Prostate gland (tissue), 2 donors: ENCODE results near the gene SPPL3. TPM values are rescaled to one million over a fixed set of nuclear protein-coding genes. Genes with fewer than 3 reads are reported as not detected.

Source experiments
- DNase-seq: peaks from one replicate; pipeline ENCODE4 v3.0.0-alpha.2; 2019; ENCODE audit warnings: low spot score
- H3K27ac ChIP-seq, 2 donors: fragments of 200-600 bp; sonication (generic); 2 replicates each; pipeline ENCODE4 v1.5.1; 2017 to 2019
- H3K27me3 ChIP-seq: fragments of 200-600 bp; sonication (generic); replicated peaks from 2 replicates; pipeline ENCODE4 v1.5.1; 2019; ENCODE audit not compliant: insufficient read depth
- H3K36me3 ChIP-seq, 2 donors: fragments of 200-600 bp; sonication (generic); 1 replicate in 1 of 2; 2 replicates in 1 of 2; pipeline versions ENCODE4 v1.5.1 to v1.8.1; 2017 to 2019
- H3K4me1 ChIP-seq: fragments of 200-600 bp; sonication (generic); replicated peaks from 2 replicates; pipeline ENCODE4 v1.5.1; 2019
- H3K4me3 ChIP-seq, 2 donors: fragments of 200-600 bp; sonication (generic); 2 replicates each; pipeline ENCODE4 v1.5.1; 2017 to 2019
- H3K9me3 ChIP-seq: fragments of 200-600 bp; sonication (generic); 2 replicates; pipeline ENCODE4 v1.5.1; 2017
- CTCF ChIP-seq, 4 experiments: fragments of 200-600 bp in 2 of 4; fragments of 450-650 bp in 2 of 4; sonication (generic) in 2 of 4; IDR thresholded peaks; 1 replicate in 3 of 4; 2 replicates in 1 of 4; pipeline ENCODE4 v1.5.1; 2016 to 2019; ENCODE audit warnings: antibody characterized with exemption in 4 of 4, mild to moderate bottlenecking in 2 of 4, moderate library complexity in 2 of 4
- POLR2A ChIP-seq: fragments of 450-650 bp; IDR thresholded peaks from one replicate; pipeline ENCODE4 v1.6.1; 2016; ENCODE audit warnings: antibody characterized with exemption, mild to moderate bottlenecking
- POLR2AphosphoS5 ChIP-seq: sonication (generic); formaldehyde crosslinking; IDR thresholded peaks from one replicate; pipeline ENCODE4 v1.6.1; 2017; ENCODE audit warnings: antibody characterized with exemption
- WGBS: methylation state at CpG from one replicate; pipeline ENCODE4 v1.1.5; 2018; 5-methylcytosine and 5-hydroxymethylcytosine counted together
- intact Hi-C: fragments of 100-400 bp; cut with DNase I; formaldehyde crosslinking; loops from one replicate; pipeline ENCODE4 v1.14.2; 2022
- total RNA-seq, 2 donors: library from RNA; depleted of rRNA; stranded (reverse); fragments of >200 nt; gene quantifications; one replicate each; pipeline ENCODE4 v1.1.0, GENCODE V29; 2016

SPPL3 gene
- total RNA-seq, 2 donors from 2014 or later: 36.0 to 37.1 TPM

- TF ChIP-seq CTCF (IDR thresholded peaks at IDR 0.05): no peak
- DNase-seq: no peak
- no peaks in the 10 kb centered on the region for H3K9me3 ChIP-seq
- H3K4me3 ChIP-seq: no peak overlapping the region
- intact Hi-C loops: no loop called here
- H3K27me3 ChIP-seq: no peaks in the 10 kb centered on the region
- WGBS: 70% methylated on average over 4 of the region's 4 CpGs
- no peaks in the 10 kb centered on the region for H3K36me3 ChIP-seq
- H3K27ac ChIP-seq: no peak overlapping the region
- H3K4me1 ChIP-seq: no peaks in the 10 kb centered on the region
Observed at GRCh38 chr12:120854804-120855203, 49.4 kb downstream of the SPPL3 start.

- intact Hi-C loops: no loop called here
- Histone ChIP-seq H3K27ac (no peak overlapping the region), H3K27me3 (no peaks in the 10 kb centered on the region), H3K9me3 (no peaks in the 10 kb centered on the region), H3K36me3 (no peaks in the 10 kb centered on the region), H3K4me1 (no peaks in the 10 kb centered on the region), H3K4me3 (no peak overlapping the region)
- 57% methylated on average over 3 of the region's 3 CpGs for WGBS
- DNase-seq: no peak
- no peak for TF ChIP-seq POLR2AphosphoS5
- TF ChIP-seq POLR2A: no peak
- TF ChIP-seq CTCF (IDR thresholded peaks at IDR 0.05): no peak
Observed at GRCh38 chr12:120853188-120853587, 51.0 kb downstream of the SPPL3 start.

GRCh38 chr12:120851944-120852343, 52.2 kb downstream of the SPPL3 start:
- intact Hi-C loops: no loop called here
- no peak overlapping the region for H3K4me3 ChIP-seq
- no peak overlapping the region for H3K27ac ChIP-seq
- DNase-seq: no peak
- H3K4me1 ChIP-seq: peaks cover 1% of the 10 kb centered on the region
- no peaks in the 10 kb centered on the region for H3K36me3 ChIP-seq
- whole genome bisulfite sequencing: 71% methylated on average over 4 of the region's 4 CpGs
- H3K27me3 ChIP-seq: no peaks in the 10 kb centered on the region
- no peak for TF ChIP-seq CTCF (IDR thresholded peaks at IDR 0.05)
- no peak for TF ChIP-seq POLR2AphosphoS5
- no peak for TF ChIP-seq POLR2A
- H3K9me3 ChIP-seq: no peaks in the 10 kb centered on the region

- Histone ChIP-seq H3K27me3 (no peaks in the 10 kb centered on the region), H3K4me3 (no peak overlapping the region), H3K36me3 (no peaks in the 10 kb centered on the region), H3K9me3 (no peaks in the 10 kb centered on the region), H3K27ac (no peak overlapping the region), H3K4me1 (peaks cover 4% of the 10 kb centered on the region)
- 83% methylated on average over 7 of the region's 7 CpGs for WGBS
- DNase-seq: no peak
- intact Hi-C loops: no loop called here
- TF ChIP-seq POLR2AphosphoS5 (no peak), CTCF (IDR thresholded peaks at IDR 0.05) (no peak), POLR2A (no peak)
Observed at GRCh38 chr12:120851444-120851843, 52.7 kb downstream of the SPPL3 start.

- H3K4me3 ChIP-seq: no peak overlapping the region
- no peaks in the 10 kb centered on the region for H3K27me3 ChIP-seq
- H3K36me3 ChIP-seq: no peaks in the 10 kb centered on the region
- no peaks in the 10 kb centered on the region for H3K9me3 ChIP-seq
- H3K27ac ChIP-seq: peak overlapping the region in 1 of 2 donors; percentile 41
- no peak for TF ChIP-seq POLR2A
- DNase-seq: peak; percentile 21
- intact Hi-C loops: no loop called here
- peaks cover 7% of the 10 kb centered on the region for H3K4me1 ChIP-seq
- 25% methylated on average over 2 of the region's 2 CpGs for WGBS
Observed at GRCh38 chr12:120849765-120850164, 54.4 kb downstream of the SPPL3 start.
